Measurements from ENCODE around the gene C12orf57.

The C12orf57 gene

DNA sequence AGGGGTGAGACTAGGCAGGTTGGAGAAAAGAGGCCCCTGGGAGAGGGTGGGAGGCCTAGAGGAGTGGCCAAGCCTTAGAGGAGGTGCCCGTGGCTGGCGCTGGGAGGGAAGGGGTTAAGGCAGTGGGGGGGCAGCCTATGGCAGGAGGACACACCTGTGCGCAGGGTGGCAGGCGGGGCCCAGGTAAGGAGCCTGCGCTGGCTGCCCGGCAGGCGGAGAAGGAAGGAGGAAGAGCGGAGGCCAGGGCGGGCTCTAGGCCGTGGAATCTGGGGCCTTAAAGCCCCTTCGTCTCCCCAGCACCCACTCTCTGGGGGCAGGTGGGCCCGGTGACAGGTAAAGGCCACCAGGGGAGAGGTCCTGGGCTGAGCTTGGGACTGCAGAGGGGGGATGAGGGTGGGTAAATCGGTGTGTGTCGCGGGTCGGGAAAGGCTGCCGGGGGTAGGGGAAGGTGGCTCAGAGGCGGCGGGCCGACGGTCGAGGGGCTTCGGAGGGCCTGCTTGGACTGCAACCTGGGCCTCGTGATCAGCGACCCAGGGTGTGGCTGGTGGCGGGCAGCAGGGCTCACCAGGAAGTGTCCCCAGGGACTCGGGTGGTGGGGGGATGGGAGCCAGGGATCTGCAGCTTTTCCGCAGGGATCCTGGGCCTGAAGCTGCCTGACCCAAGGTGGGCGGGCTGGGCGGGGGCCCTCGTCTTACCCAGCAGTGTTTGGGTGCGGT lies 19.4 kb downstream of the C12orf57 start:
- DNase-seq (ENCODE audit: low spot score) = no peak
- no peak for FAIRE-seq

- FAIRE-seq (no peak), DNase-seq (ENCODE audit: low spot score) (no peak)
These were observed 20.1 kb downstream of the C12orf57 start for GRCh38 chr12:6963791-6964413.

DNA sequence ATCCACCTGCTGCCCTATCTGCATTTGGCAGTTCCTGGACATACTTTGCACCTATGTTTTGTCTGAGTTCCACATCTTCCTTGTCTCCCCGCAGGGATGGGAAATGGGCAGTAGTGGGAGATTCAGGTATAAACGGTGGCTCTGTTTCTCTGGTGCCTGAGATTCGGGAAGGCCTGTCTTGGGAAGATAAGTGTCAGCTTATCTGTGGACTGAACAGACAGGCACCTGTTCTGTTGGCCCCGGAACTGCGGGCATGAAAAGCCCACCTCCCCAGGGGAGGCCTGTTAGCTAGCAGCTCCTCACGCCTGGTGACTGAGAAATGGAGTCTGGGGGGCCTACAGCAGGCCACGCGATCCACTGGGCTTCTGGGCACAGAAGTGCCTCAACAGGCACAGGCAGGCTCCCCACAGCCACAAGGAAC lies 20.8 kb downstream of the C12orf57 start:
- FAIRE-seq (no peak), DNase-seq (ENCODE audit: low spot score) (no peak)

GRCh38 chr12:6965026-6965661 lies 21.3 kb downstream of the C12orf57 start:
- DNase-seq (ENCODE audit: low spot score) (no peak), FAIRE-seq (no peak)

DNA sequence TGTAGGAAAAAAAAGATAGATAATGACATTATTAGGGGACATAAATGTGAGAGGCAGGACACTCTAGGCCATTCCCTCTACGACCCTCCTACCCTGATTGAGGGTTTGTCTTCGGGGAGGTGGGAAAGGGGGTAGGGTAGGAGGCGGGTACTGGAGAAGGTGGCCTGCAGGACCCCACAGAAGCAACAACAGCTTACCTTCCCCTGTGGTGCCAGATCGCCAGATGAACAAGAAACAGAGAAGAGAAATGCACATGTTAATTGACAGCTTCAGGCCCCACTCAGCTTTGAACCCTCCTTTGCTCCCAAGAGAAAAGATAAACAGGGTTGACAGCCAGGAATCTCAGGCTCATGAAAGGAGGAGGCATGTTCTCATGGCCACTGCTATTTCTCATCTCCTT lies 21.9 kb downstream of the C12orf57 start:
- no peak for FAIRE-seq
- DNase-seq (ENCODE audit: low spot score) = no peak

- FAIRE-seq = no peak
- DNase-seq (ENCODE audit: low spot score) = no peak
These were observed 22.5 kb downstream of the C12orf57 start for GRCh38 chr12:6966351-6966750.

DNA sequence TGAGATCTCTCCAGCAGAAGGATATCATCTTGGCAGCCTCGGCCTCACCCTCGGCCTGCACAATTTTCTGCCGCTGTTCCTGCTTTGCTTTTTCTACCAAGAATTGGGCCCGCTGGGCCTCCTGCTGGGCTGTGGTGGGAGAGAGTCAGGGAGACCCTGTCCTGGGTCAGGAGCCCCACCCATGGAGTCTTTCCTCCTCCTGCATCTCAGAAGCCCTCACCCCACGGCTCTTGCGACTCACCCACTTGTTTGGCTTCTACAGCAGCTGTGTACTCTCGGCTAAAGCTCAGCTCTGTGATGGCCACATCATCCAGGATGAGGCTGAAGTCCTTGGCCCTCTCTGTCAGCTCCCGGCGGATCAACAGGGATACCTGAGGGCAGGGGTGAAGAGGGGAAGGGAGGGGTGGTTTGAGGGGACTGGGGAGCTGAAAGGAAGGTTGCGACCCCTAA lies 23.9 kb downstream of the C12orf57 start:
- DNase-seq (ENCODE audit: low spot score) (no peak), FAIRE-seq (no peak)

- no peak for DNase-seq (ENCODE audit: low spot score)
- FAIRE-seq = no peak
These were observed 24.6 kb downstream of the C12orf57 start for GRCh38 chr12:6968426-6968825.

DNA sequence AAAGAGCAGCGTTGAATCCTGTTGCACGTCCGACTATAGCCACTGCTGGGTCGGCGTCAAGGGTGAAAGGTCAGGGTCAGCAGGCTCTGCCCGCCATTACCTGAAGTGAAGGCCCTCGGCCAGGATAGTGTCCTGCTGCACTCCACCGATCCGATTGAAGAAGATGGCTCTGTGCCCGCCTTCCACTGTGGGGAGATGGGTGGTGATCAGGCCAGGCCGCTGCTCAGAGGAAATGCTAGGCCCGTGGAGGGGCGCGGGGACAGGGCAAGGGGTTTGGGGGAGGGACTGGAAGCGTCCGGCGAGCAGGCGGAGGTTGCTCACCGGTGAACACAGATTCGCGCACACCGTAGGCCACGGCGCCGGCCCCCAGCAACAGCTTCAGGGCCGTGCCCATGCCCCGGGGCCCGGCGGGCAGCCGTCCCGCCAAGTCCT lies 26.3 kb downstream of the C12orf57 start:
- FAIRE-seq (no peak), DNase-seq (ENCODE audit: low spot score) (no peak)

- FAIRE-seq = no peak
- DNase-seq (ENCODE audit: low spot score) = no peak
These were observed 30.4 kb downstream of the C12orf57 start for GRCh38 chr12:6974180-6974579.

GRCh38 chr12:6975297-6976032 lies 31.6 kb downstream of the C12orf57 start:
- DNase-seq (ENCODE audit: low spot score) = no peak
- FAIRE-seq = no peak

DNA sequence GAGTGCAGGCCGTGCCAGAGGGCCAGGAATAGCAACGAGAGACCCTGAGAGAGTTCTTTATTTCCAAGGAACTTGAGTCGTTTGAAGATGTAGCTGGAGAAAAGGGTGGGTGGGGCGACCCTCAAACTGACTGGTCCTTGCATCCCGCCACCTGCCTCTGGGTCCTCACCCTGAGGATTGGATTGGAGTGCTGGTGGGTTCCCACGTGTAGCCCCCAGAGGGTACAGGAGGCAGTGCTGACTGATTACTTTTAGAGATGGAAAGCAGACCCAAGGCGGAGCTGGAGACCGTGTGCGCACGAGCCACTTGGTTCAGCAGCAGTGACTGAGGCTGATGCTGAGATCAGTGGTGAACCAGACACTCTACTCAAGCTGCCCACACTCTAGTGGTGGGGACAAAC lies 33.8 kb downstream of the C12orf57 start:
- DNase-seq (ENCODE audit: low spot score) (no peak), FAIRE-seq (no peak)

- no peak for FAIRE-seq
- DNase-seq (ENCODE audit: low spot score) = no peak
These were observed 34.4 kb downstream of the C12orf57 start for GRCh38 chr12:6978188-6978587.

DNA sequence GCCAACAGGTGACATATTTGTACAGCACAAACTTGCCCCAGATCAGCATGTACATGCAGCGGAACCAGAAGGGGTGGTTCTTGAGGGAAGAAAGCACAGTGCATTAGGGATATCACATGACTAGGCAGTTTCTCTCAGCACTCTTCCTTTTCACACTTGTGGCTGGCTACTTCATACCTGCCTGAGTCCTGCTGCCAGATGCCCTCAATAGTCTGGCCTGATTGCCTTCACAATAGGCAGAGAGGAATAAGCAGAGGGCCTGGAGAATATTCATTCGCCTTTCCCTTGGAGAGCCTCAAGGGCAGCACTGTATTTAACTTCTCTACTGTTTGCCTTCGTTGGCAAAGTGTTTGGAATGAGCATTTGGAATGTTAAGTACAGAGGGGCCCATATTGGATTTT lies 34.8 kb downstream of the C12orf57 start:
- FAIRE-seq = no peak

GRCh38 chr12:6979021-6979420 lies 35.2 kb downstream of the C12orf57 start:
- no peak for FAIRE-seq

More for the DNA sequence above, 34.8 kb downstream of the C12orf57 start:
- no peak for DNase-seq (ENCODE audit: low spot score)

DNA sequence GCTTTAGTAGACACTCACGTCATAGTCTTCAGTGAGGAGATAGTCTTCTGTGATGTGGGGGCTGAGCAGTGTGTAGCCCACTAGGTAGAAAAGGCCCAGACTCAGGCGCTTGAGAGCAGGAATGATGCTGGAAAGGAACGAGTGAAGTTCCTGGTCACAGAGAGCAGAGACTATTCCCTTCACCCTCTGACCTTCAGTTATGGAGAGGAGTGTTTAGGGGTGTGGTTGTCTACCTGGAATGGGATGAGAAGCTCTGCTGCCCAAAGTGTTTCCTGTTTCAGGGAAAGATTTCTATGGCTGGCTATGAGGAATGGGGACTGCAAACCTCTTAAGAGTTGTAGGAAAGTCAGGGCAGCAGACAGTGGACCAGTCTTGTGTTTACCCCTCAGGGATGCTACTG lies 35.6 kb downstream of the C12orf57 start:
- DNase-seq (ENCODE audit: low spot score) (no peak), FAIRE-seq (no peak)

More at GRCh38 chr12:6979021-6979420, 35.2 kb downstream of the C12orf57 start:
- no peak for DNase-seq (ENCODE audit: low spot score)

DNA sequence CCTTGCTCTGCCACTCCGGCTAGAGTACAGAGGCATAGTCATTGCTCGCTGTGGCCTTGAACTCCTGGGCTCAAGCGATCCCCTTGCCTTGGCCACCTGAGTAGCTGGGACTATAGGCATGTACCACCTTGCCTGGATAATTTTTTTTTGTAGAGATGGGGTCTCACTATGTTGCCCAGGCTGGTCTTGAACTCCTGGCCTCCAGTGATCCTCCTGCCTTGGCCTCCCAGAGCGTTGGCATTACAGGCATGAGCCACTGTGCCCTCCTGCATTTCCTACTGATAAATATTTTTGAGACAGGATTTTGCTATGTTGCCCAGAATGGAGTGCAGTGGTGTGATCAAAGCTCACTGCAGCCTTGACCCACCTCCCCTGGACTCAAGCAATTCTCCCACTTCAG lies 36.3 kb downstream of the C12orf57 start:
- no peak for FAIRE-seq
- DNase-seq (ENCODE audit: low spot score) = no peak

DNA sequence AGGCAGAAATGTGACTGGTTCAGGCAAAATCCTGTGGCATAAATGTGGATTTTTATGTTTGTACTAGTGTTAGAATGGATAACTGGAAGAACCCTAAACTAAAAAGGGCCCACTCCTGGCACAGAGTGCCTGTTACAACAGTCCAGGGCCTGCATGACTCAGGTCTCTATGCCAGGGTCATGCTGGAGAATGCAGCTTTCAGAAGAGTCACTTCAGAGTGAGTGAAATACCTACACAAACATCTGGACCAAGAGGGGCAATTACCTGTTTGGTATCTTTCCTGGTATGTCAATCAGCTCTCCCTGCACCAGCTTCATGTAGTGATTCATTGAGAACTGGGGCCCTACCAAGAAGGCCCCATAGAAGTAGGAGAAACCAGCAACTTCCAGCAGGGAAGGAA lies 36.9 kb downstream of the C12orf57 start:
- DNase-seq (ENCODE audit: low spot score) (no peak), FAIRE-seq (no peak)

- DNase-seq (ENCODE audit: low spot score) (no peak), FAIRE-seq (no peak)
These were observed 37.6 kb downstream of the C12orf57 start for GRCh38 chr12:6981152-6982052.

- DNase-seq (ENCODE audit: low spot score) (no peak), FAIRE-seq (no peak)
These were observed 38.7 kb downstream of the C12orf57 start for GRCh38 chr12:6982532-6982931.
